HepG2 (cell line): ENCODE results near the gene MEGF6. TPM values are rescaled to one million over a fixed set of nuclear protein-coding genes. Genes with fewer than 3 reads are reported as not detected.

Experiments
- ATAC-seq: fragments of 200-7000 bp; cut with Tn5 transposase; 3 replicates; pipeline ENCODE4 v1.9.1; 2020; ENCODE audit warnings: mild to moderate bottlenecking, moderate library complexity
- BruUV-seq: library from RNA; stranded (reverse); fragments of 400-500 nt; replicated peaks from 2 replicates; lab custom pipeline; 2021; lab: Mats Ljungman, UMichigan
- CTCF ChIA-PET: fragments of 300-600 bp; formaldehyde crosslinking; extraction: SDS; loops from one replicate; lab custom pipeline; 2021; ENCODE audit warnings: low total read pairs, inconsistent platforms, low intra/inter-chr PET ratio; lab: Yijun Ruan, JAX
- POLR2A ChIA-PET: fragments of 350-600 bp; sonication (Branson Sonifier 250); formaldehyde crosslinking; loops from one replicate; lab custom pipeline; 2020; ENCODE audit warnings: antibody characterized with exemption, inconsistent platforms; lab: Yijun Ruan, JAX
- DNase-seq: peaks from one replicate; pipeline ENCODE4 v3.0.0-alpha.2; 2015; ENCODE audit warnings: low spot score
- FAIRE-seq: peaks from 3 replicates; lab custom pipeline; 2011; peaks lifted over from hg19 to GRCh38; lab: Jason Lieb, UNC
- H2AFZ ChIP-seq: one replicate; pipeline ENCODE4 v1.6.1; 2011; ENCODE audit warnings: low read length, inconsistent platforms
- H3K27ac ChIP-seq: fragments of 300-600 bp; 3 replicates; pipeline ENCODE4 v1.8.0; 2011; ENCODE audit warnings: mixed run types, mild to moderate bottlenecking, mixed read lengths, low read length, inconsistent platforms; ENCODE audit not compliant: insufficient read depth; ENCODE audit errors: extremely low read length
- H3K27me3 ChIP-seq, 2 experiments: fragments of 200-600 bp in 1 of 2; 2 replicates in 1 of 2; 3 replicates in 1 of 2; pipeline versions ENCODE4 v1.6.0 to v1.8.0; 2011; ENCODE audit warnings: low read length in 2 of 2, mild to moderate bottlenecking in 2 of 2, moderate library complexity in 2 of 2, inconsistent platforms in 1 of 2; ENCODE audit not compliant: insufficient read depth in 2 of 2, control insufficient read depth in 1 of 2
- H3K36me3 ChIP-seq, 2 experiments: fragments of 200-600 bp in 1 of 2; replicated peaks in 1 of 2; 2 replicates in 1 of 2; 3 replicates in 1 of 2; pipeline versions ENCODE4 v1.5.1 to v1.8.0; 2011; ENCODE audit warnings: low read length in 2 of 2, inconsistent platforms in 1 of 2; ENCODE audit not compliant: insufficient read depth in 2 of 2, control insufficient read depth in 1 of 2
- H3K4me1 ChIP-seq: 2 replicates; pipeline ENCODE4 v1.5.1; 2012; ENCODE audit warnings: low read length, inconsistent platforms; ENCODE audit not compliant: insufficient read depth
- H3K4me2 ChIP-seq: 2 replicates; pipeline ENCODE4 v1.6.0; 2011; ENCODE audit warnings: low read depth, low read length, inconsistent platforms
- H3K4me3 ChIP-seq, 3 experiments: fragments of 200-600 bp in 1 of 3; sonication (generic), shearing (Covaris generic) in 1 of 3; replicated peaks in 1 of 3; 2 replicates each; pipeline ENCODE4 v1.5.1; 2011 to 2016; ENCODE audit warnings: low read length in 3 of 3, inconsistent platforms in 2 of 3, low read depth in 2 of 3, mild to moderate bottlenecking in 2 of 3, control low read depth in 1 of 3, mixed read lengths in 1 of 3; ENCODE audit not compliant: insufficient read depth in 1 of 3
- H3K79me2 ChIP-seq: one replicate; pipeline ENCODE4 v1.6.1; 2011; ENCODE audit warnings: low read length, inconsistent platforms; ENCODE audit not compliant: insufficient read depth
- H3K9ac ChIP-seq: 2 replicates; pipeline ENCODE4 v1.6.0; 2011; ENCODE audit warnings: mild to moderate bottlenecking, low read depth, low read length, inconsistent platforms; ENCODE audit not compliant: insufficient read depth
- H3K9me3 ChIP-seq: 2 replicates; pipeline ENCODE4 v1.5.1; 2012; ENCODE audit warnings: mild to moderate bottlenecking, low read length
- H4K20me1 ChIP-seq: 2 replicates; pipeline ENCODE4 v1.6.0; 2011; ENCODE audit warnings: inconsistent platforms, mild to moderate bottlenecking, low read length, moderate library complexity; ENCODE audit not compliant: insufficient read depth
- ISX ChIP-seq: sonication (generic); formaldehyde crosslinking; conservative IDR thresholded peaks from 2 replicates; pipeline ENCODE4 v1.5.0; 2020; ENCODE audit warnings: missing genetic modification reagents
- MNT ChIP-seq: fragments of 450-650 bp; IDR thresholded peaks from 2 replicates; pipeline ENCODE4 v1.6.1; 2016
- MTA1 ChIP-seq: sonication (generic); formaldehyde crosslinking; IDR thresholded peaks from 2 replicates; pipeline ENCODE4 v1.4.0; 2020; ENCODE audit warnings: missing genetic modification reagents, mild to moderate bottlenecking, borderline replicate concordance
- NR3C1 ChIP-seq: sonication (generic); formaldehyde crosslinking; IDR thresholded peaks from 2 replicates; pipeline ENCODE4 v1.4.0; 2020; ENCODE audit warnings: missing genetic modification reagents
- ONECUT2 ChIP-seq: sonication (generic); formaldehyde crosslinking; IDR thresholded peaks from 2 replicates; pipeline ENCODE4 v1.4.0; 2020; ENCODE audit warnings: missing genetic modification reagents
- SALL1 ChIP-seq: sonication (generic); formaldehyde crosslinking; IDR thresholded peaks from 2 replicates; pipeline ENCODE4 v1.8.0; 2022; ENCODE audit warnings: mild to moderate bottlenecking, missing genetic modification reagents
- TBL1XR1 ChIP-seq: fragments of 150-350 bp; IDR thresholded peaks from 2 replicates; pipeline ENCODE4 v1.6.1; 2014; ENCODE audit warnings: borderline replicate concordance, low read length; ENCODE audit not compliant: partially characterized antibody
- TCF12 ChIP-seq, 2 experiments: fragments of 450-650 bp in 1 of 2; sonication (generic) in 1 of 2; formaldehyde crosslinking in 1 of 2; IDR thresholded peaks; 2 replicates each; pipeline versions ENCODE4 v1.6.1 to v1.8.0; 2017 to 2022; ENCODE audit warnings: antibody characterized with exemption in 1 of 2, mild to moderate bottlenecking in 1 of 2, missing genetic modification reagents in 1 of 2, moderate library complexity in 1 of 2
- WGBS: methylation state at CpG from one replicate; pipeline ENCODE4 v1.1.6; 2017; ENCODE audit warnings: low lambda C conversion rate; 5-methylcytosine and 5-hydroxymethylcytosine counted together
- in situ Hi-C: cut with HindIII; loops from 2 replicates; pipeline ENCODE4 v1.10.0; 2017; ENCODE audit warnings: low pct_unique_long_range_greater_than_20kb; ENCODE audit not compliant: extremely low pct_ligation_motif_present
- intact Hi-C: fragments of 100-400 bp; cut with micrococcal nuclease; formaldehyde crosslinking; loops from one replicate; pipeline ENCODE4 v1.10.0; 2022; ENCODE audit not compliant: unreplicated experiment
- polyA plus RNA-seq, 8 experiments: library from polyadenylated mRNA; depleted of rRNA in 3 of 8; stranded (reverse) in 7 of 8; unstranded in 1 of 8; fragments of >200 nt; fragmentation: Illumina TruSeq in 4 of 8; extraction: Trizol in 4 of 8; gene quantifications; 2 replicates each; pipeline versions ENCODE4 v1.2.1 to v1.2.3, GENCODE V29; 2011 to 2016; ENCODE audit warnings: low read depth in 4 of 8, missing spikeins in 1 of 8, mixed read lengths in 1 of 8; ENCODE audit not compliant: insufficient read depth in 1 of 8
- total RNA-seq, 5 experiments: library from RNA; depleted of rRNA; stranded (reverse); fragments of >200 nt; fragmentation: Illumina TruSeq; extraction: Trizol; gene quantifications; 2 replicates each; pipeline ENCODE4 v1.2.3, GENCODE V29; 2016; ENCODE audit warnings: low read depth in 1 of 5
- TF ChIP-seq, protein P1 (sequence below), 2 experiments: fragments of 450-650 bp in 1 of 2; sonication (generic) in 1 of 2; formaldehyde crosslinking; IDR thresholded peaks; 2 replicates each; pipeline versions ENCODE4 v1.5.0 to v1.8.0; 2020 to 2022; ENCODE audit warnings: mild to moderate bottlenecking in 1 of 2, missing genetic modification reagents in 1 of 2
- TF ChIP-seq, protein P2 (sequence below): sonication (generic); formaldehyde crosslinking; IDR thresholded peaks from 2 replicates; pipeline ENCODE4 v1.5.1; 2020; ENCODE audit warnings: missing genetic modification reagents, mild to moderate bottlenecking, borderline replicate concordance

The MEGF6 gene
- total and polyA plus RNA-seq, 2 of the 13 experiments (the other 11 are each of a cell fraction or from before 2014, with no cell fraction given), result 1.9 TPM

- Histone ChIP-seq H3K9ac (no peak overlapping the region), H3K4me2 (peak overlapping the region; percentile 58), H4K20me1 (peaks cover 6% of the 10 kb centered on the region; the same call in 1 of the 2 replicates), H3K9me3 (no peaks in the 10 kb centered on the region), H3K36me3 (no peaks in the 10 kb centered on the region), H2AFZ (no peak overlapping the region), H3K27me3 (peaks cover 13 to 93% of the 10 kb centered on the region in 2 experiments), H3K27ac (no peak overlapping the region), H3K4me3 (peak overlapping the region in 2 of 3 experiments; percentile 45 to 58; a peak in 3 of 6 replicates), H3K4me1 (peaks cover 54% of the 10 kb centered on the region), H3K79me2 (no peaks in the 10 kb centered on the region)
- ChIA-PET CTCF (no interaction called here), POLR2A (no interaction called here)
- in situ Hi-C loops, result no loop called here
- ATAC-seq (peak; percentile 4; the same call in 1 of the 3 replicates), DNase-seq (no peak), FAIRE-seq (no peak)
- 0 out of 2 replicates have a peak, but pooled peaks have one; percentile 8 for TF ChIP-seq SALL1
- no peak for TF ChIP-seq ISX (CRISPR knock-in tag)
- BruUV-seq, result no TSS peak
- intact Hi-C loops, result no loop called here
- WGBS, result 29% methylated on average over 11 of the region's 27 CpGs
Measured at GRCh38 chr1:3610527-3611169, 660 bp downstream of the MEGF6 start.

- ChIA-PET CTCF (no interaction called here), POLR2A (no interaction called here)
- no TSS peak for BruUV-seq
- ATAC-seq (no peak), DNase-seq (no peak), FAIRE-seq (no peak)
- no peaks in the 10 kb centered on the region for H3K36me3 ChIP-seq
- no peak overlapping the region for H2AFZ ChIP-seq
- H4K20me1 ChIP-seq, result peaks cover 6% of the 10 kb centered on the region; the same call in 1 of the 2 replicates
- intact Hi-C loops, result no loop called here
- no peaks in the 10 kb centered on the region for H3K9me3 ChIP-seq
- peaks cover 53% of the 10 kb centered on the region for H3K4me1 ChIP-seq
- WGBS, result 22% methylated on average over 3 of the region's 24 CpGs
- no peak overlapping the region for H3K9ac ChIP-seq
- no peak overlapping the region for H3K4me3 ChIP-seq
- in situ Hi-C loops, result no loop called here
- H3K27ac ChIP-seq, result no peak overlapping the region
- H3K79me2 ChIP-seq, result no peaks in the 10 kb centered on the region
- peaks cover 13 to 92% of the 10 kb centered on the region in 2 experiments for H3K27me3 ChIP-seq
- TF ChIP-seq MNT (no peak), NR3C1 (CRISPR knock-in tag) (no peak), MTA1 (no peak), TCF12 (IDR thresholded peaks at IDR 0.05) (no peak), TCF12 (CRISPR knock-in tag; IDR thresholded peaks at IDR 0.05) (no peak), TBL1XR1 (no peak), ONECUT2 (no peak)
- TF ChIP-seq, protein P1, sequence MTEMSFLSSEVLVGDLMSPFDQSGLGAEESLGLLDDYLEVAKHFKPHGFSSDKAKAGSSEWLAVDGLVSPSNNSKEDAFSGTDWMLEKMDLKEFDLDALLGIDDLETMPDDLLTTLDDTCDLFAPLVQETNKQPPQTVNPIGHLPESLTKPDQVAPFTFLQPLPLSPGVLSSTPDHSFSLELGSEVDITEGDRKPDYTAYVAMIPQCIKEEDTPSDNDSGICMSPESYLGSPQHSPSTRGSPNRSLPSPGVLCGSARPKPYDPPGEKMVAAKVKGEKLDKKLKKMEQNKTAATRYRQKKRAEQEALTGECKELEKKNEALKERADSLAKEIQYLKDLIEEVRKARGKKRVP (CRISPR knock-in tag; IDR thresholded peaks at IDR 0.05), result no peak
- TF ChIP-seq, protein P2, sequence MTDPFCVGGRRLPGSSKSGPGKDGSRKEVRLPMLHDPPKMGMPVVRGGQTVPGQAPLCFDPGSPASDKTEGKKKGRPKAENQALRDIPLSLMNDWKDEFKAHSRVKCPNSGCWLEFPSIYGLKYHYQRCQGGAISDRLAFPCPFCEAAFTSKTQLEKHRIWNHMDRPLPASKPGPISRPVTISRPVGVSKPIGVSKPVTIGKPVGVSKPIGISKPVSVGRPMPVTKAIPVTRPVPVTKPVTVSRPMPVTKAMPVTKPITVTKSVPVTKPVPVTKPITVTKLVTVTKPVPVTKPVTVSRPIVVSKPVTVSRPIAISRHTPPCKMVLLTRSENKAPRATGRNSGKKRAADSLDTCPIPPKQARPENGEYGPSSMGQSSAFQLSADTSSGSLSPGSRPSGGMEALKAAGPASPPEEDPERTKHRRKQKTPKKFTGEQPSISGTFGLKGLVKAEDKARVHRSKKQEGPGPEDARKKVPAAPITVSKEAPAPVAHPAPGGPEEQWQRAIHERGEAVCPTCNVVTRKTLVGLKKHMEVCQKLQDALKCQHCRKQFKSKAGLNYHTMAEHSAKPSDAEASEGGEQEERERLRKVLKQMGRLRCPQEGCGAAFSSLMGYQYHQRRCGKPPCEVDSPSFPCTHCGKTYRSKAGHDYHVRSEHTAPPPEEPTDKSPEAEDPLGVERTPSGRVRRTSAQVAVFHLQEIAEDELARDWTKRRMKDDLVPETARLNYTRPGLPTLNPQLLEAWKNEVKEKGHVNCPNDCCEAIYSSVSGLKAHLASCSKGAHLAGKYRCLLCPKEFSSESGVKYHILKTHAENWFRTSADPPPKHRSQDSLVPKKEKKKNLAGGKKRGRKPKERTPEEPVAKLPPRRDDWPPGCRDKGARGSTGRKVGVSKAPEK (CRISPR knock-in tag), result no peak
- H3K4me2 ChIP-seq, result no peak overlapping the region
Measured at GRCh38 chr1:3609769-3610526, 1.4 kb downstream of the MEGF6 start.
